ENCODE data around the gene IL9R. TPM values are rescaled to one million over a fixed set of nuclear protein-coding genes. Genes with fewer than 3 reads are reported as not detected.
"Not testable (repeated sequence)": the region's sequence is repeated elsewhere in the genome, so short reads cannot be mapped to it uniquely, and the experiment has no call there.

Gene IL9R
- total and polyA plus RNA-seq, 2 donors (not counting 1 experiment from before 2014, with no cell fraction given) = 6.6 to 8.7 TPM

- H3K27ac ChIP-seq (ENCODE audit: low read length in 2 of 2); H3K27me3 ChIP-seq (replicated peaks in 1 of 4; ENCODE audit: control extremely low read depth in 1 of 4, control insufficient read depth in 3 of 4, insufficient read depth in 4 of 4, low read length in 3 of 4); H3K27ac Mint-ChIP-seq; H3K9me3 ChIP-seq (ENCODE audit: control extremely low read depth in 1 of 3, control insufficient read depth in 2 of 3, insufficient read depth in 1 of 3, low read length in 2 of 3); DNase-seq; H3K4me3 ChIP-seq (ENCODE audit: control extremely low read depth in 1 of 5, extremely low read depth in 1 of 5, insufficient read depth in 1 of 5, low read depth in 2 of 5, low read length in 4 of 5); H3K27me3 Mint-ChIP-seq; POLR2A ChIA-PET; H3K9ac ChIP-seq (ENCODE audit: low read length); CTCF ChIA-PET; H3K9me3 Mint-ChIP-seq (ENCODE audit: insufficient read depth); H3K4me1 Mint-ChIP-seq; H3K36me3 ChIP-seq (replicated peaks in 1 of 2; ENCODE audit: control extremely low read depth in 1 of 2, control insufficient read depth in 1 of 2, extremely low read depth in 1 of 2, insufficient read depth in 2 of 2, low read length in 1 of 2); H2AFZ ChIP-seq (ENCODE audit: insufficient read depth, low read depth, low read length, poor library complexity, severe bottlenecking); intact Hi-C loops (cut with micrococcal nuclease); H4K20me1 ChIP-seq (ENCODE audit: control insufficient read depth, insufficient read depth, low read length, poor library complexity, severe bottlenecking); H3K4me2 ChIP-seq (replicated peaks; ENCODE audit: low read depth, low read length, poor library complexity, severe bottlenecking); H3K4me3 Mint-ChIP-seq; H3K79me2 ChIP-seq (ENCODE audit: control insufficient read depth, insufficient read depth, low read length); H3K4me1 ChIP-seq (ENCODE audit: control insufficient read depth in 2 of 2, insufficient read depth in 2 of 2, low read length in 2 of 2): not testable (repeated sequence)
- no CpG with 5 or more reads among the region's 5 CpGs for WGBS (ENCODE audit: insufficient coverage)
- ATAC-seq (ENCODE audit: low read depth) = peak; percentile 57
These were observed 15.9 kb downstream of the IL9R start for GRCh38 chrX:156013286-156013953.

GRCh38 chrX:156019846-156020245 is 22.4 kb downstream of the IL9R start:
- intact Hi-C loops (cut with micrococcal nuclease); H4K20me1 ChIP-seq (ENCODE audit: control insufficient read depth, insufficient read depth, low read length, poor library complexity, severe bottlenecking); H3K27me3 ChIP-seq (replicated peaks in 1 of 4; ENCODE audit: control extremely low read depth in 1 of 4, control insufficient read depth in 3 of 4, insufficient read depth in 4 of 4, low read length in 3 of 4); H3K36me3 ChIP-seq (replicated peaks in 1 of 2; ENCODE audit: control extremely low read depth in 1 of 2, control insufficient read depth in 1 of 2, extremely low read depth in 1 of 2, insufficient read depth in 2 of 2, low read length in 1 of 2); CTCF ChIA-PET; H3K9me3 ChIP-seq (ENCODE audit: control extremely low read depth in 1 of 3, control insufficient read depth in 2 of 3, insufficient read depth in 1 of 3, low read length in 2 of 3); H3K4me1 Mint-ChIP-seq; H2AFZ ChIP-seq (ENCODE audit: insufficient read depth, low read depth, low read length, poor library complexity, severe bottlenecking); H3K4me3 Mint-ChIP-seq; POLR2A ChIA-PET; H3K79me2 ChIP-seq (ENCODE audit: control insufficient read depth, insufficient read depth, low read length); H3K27ac Mint-ChIP-seq; H3K27me3 Mint-ChIP-seq; H3K9me3 Mint-ChIP-seq (ENCODE audit: insufficient read depth); H3K4me1 ChIP-seq (ENCODE audit: control insufficient read depth in 2 of 2, insufficient read depth in 2 of 2, low read length in 2 of 2); ATAC-seq (ENCODE audit: low read depth); H3K27ac ChIP-seq (ENCODE audit: low read length in 2 of 2); H3K4me2 ChIP-seq (replicated peaks; ENCODE audit: low read depth, low read length, poor library complexity, severe bottlenecking); H3K4me3 ChIP-seq (ENCODE audit: control extremely low read depth in 1 of 5, extremely low read depth in 1 of 5, insufficient read depth in 1 of 5, low read depth in 2 of 5, low read length in 4 of 5); H3K9ac ChIP-seq (ENCODE audit: low read length); DNase-seq: not testable (repeated sequence)
- WGBS (ENCODE audit: insufficient coverage) = no CpG with 5 or more reads among the region's 5 CpGs

DNA sequence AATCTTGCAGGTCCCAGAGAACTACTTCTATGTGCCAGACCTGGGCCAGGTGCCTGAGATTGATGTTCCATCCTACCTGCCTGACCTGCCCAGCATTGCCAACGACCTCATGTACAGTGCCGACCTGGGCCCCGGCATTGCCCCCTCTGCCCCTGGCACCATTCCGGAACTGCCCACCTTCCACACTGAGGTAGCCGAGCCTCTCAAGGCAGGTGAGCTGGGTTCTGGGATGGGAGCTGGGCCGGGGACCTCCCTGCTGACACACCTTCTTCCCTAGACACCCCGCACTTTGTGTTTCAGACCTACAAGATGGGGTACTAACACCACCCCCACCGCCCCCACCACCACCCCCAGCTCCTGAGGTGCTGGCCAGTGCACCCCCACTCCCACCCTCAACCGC is 25.5 kb downstream of the IL9R start:
- no CpG with 5 or more reads among the region's 9 CpGs for WGBS (ENCODE audit: insufficient coverage)
- H3K4me3 Mint-ChIP-seq; H3K27me3 Mint-ChIP-seq; H3K79me2 ChIP-seq (ENCODE audit: control insufficient read depth, insufficient read depth, low read length); H2AFZ ChIP-seq (ENCODE audit: insufficient read depth, low read depth, low read length, poor library complexity, severe bottlenecking); H3K9me3 ChIP-seq (ENCODE audit: control extremely low read depth in 1 of 3, control insufficient read depth in 2 of 3, insufficient read depth in 1 of 3, low read length in 2 of 3); intact Hi-C loops (cut with micrococcal nuclease); H3K27ac Mint-ChIP-seq; H3K4me3 ChIP-seq (ENCODE audit: control extremely low read depth in 1 of 5, extremely low read depth in 1 of 5, insufficient read depth in 1 of 5, low read depth in 2 of 5, low read length in 4 of 5); ATAC-seq (ENCODE audit: low read depth); H3K36me3 ChIP-seq (replicated peaks in 1 of 2; ENCODE audit: control extremely low read depth in 1 of 2, control insufficient read depth in 1 of 2, extremely low read depth in 1 of 2, insufficient read depth in 2 of 2, low read length in 1 of 2); H3K4me2 ChIP-seq (replicated peaks; ENCODE audit: low read depth, low read length, poor library complexity, severe bottlenecking); H3K27ac ChIP-seq (ENCODE audit: low read length in 2 of 2); H3K9me3 Mint-ChIP-seq (ENCODE audit: insufficient read depth); H3K9ac ChIP-seq (ENCODE audit: low read length); DNase-seq; H3K27me3 ChIP-seq (replicated peaks in 1 of 4; ENCODE audit: control extremely low read depth in 1 of 4, control insufficient read depth in 3 of 4, insufficient read depth in 4 of 4, low read length in 3 of 4); H4K20me1 ChIP-seq (ENCODE audit: control insufficient read depth, insufficient read depth, low read length, poor library complexity, severe bottlenecking); CTCF ChIA-PET; H3K4me1 Mint-ChIP-seq; H3K4me1 ChIP-seq (ENCODE audit: control insufficient read depth in 2 of 2, insufficient read depth in 2 of 2, low read length in 2 of 2); POLR2A ChIA-PET: not testable (repeated sequence)

DNA sequence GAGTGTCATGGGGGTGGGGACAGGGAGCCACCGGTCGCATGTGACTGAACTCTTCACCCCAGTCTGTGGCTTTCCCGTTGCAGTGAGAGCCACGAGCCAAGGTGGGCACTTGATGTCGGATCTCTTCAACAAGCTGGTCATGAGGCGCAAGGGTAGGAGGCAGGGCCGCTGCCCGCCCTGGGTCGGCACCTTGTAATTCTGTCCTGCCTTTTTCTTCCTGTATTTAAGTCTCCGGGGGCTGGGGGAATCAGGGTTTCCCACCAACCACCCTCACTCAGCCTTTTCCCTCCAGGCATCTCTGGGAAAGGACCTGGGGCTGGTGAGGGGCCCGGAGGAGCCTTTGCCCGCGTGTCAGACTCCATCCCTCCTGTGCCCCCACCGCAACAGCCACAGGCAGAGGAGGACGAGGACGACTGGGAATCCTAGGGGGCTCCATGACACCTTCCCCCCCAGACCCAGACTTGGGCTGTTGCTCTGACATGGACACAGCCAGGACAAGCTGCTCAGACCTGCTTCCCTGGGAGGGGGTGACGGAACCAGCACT is 27.5 kb downstream of the IL9R start:
- H3K9me3 ChIP-seq (ENCODE audit: control extremely low read depth in 1 of 3, control insufficient read depth in 2 of 3, insufficient read depth in 1 of 3, low read length in 2 of 3); H3K36me3 ChIP-seq (replicated peaks in 1 of 2; ENCODE audit: control extremely low read depth in 1 of 2, control insufficient read depth in 1 of 2, extremely low read depth in 1 of 2, insufficient read depth in 2 of 2, low read length in 1 of 2); H3K4me1 ChIP-seq (ENCODE audit: control insufficient read depth in 2 of 2, insufficient read depth in 2 of 2, low read length in 2 of 2); H3K4me1 Mint-ChIP-seq; H4K20me1 ChIP-seq (ENCODE audit: control insufficient read depth, insufficient read depth, low read length, poor library complexity, severe bottlenecking); DNase-seq; intact Hi-C loops (cut with micrococcal nuclease); ATAC-seq (ENCODE audit: low read depth); H2AFZ ChIP-seq (ENCODE audit: insufficient read depth, low read depth, low read length, poor library complexity, severe bottlenecking); H3K4me2 ChIP-seq (replicated peaks; ENCODE audit: low read depth, low read length, poor library complexity, severe bottlenecking); POLR2A ChIA-PET; CTCF ChIA-PET; H3K4me3 Mint-ChIP-seq; H3K27me3 Mint-ChIP-seq; H3K27ac ChIP-seq (ENCODE audit: low read length in 2 of 2); H3K9ac ChIP-seq (ENCODE audit: low read length); H3K27ac Mint-ChIP-seq; H3K79me2 ChIP-seq (ENCODE audit: control insufficient read depth, insufficient read depth, low read length); H3K9me3 Mint-ChIP-seq (ENCODE audit: insufficient read depth); H3K27me3 ChIP-seq (replicated peaks in 1 of 4; ENCODE audit: control extremely low read depth in 1 of 4, control insufficient read depth in 3 of 4, insufficient read depth in 4 of 4, low read length in 3 of 4); H3K4me3 ChIP-seq (ENCODE audit: control extremely low read depth in 1 of 5, extremely low read depth in 1 of 5, insufficient read depth in 1 of 5, low read depth in 2 of 5, low read length in 4 of 5): not testable (repeated sequence)
- 66% methylated on average over 9 of the region's 17 CpGs for WGBS (ENCODE audit: insufficient coverage)

Data from B cell (primary cell).